ENCODE data around the gene EIF1AX. TPM values are rescaled to one million over a fixed set of nuclear protein-coding genes. Genes with fewer than 3 reads are reported as not detected.

The EIF1AX gene
- polyA plus RNA-seq, 1 of the 3 experiments (the other 2 are of a cell fraction) = 18.2 TPM

DNA sequence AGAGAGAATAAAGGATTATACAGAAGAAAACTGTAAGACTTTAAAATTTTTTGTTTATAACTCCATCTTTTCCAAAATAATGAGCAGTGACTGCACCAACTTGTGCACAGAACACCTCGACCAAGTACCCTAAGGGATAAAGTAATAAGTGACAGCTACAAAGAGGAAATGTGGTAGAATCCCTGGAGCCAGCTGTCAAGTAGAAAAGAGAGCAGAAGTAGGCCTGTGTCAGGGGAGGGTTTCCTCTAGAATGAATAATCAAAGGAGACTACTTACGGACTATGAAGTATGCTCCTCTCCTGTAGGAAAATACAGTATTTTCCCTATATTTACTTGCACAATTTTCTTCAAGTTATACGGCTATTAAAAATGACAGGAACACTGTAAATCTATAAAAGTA, 1.2 kb downstream of the EIF1AX start:
- Histone ChIP-seq H3K9ac (peak overlapping the region; percentile 89), H2AFZ (ENCODE audit: low read depth) (no peak overlapping the region), H3K36me3 (replicated peaks in 1 of 2; ENCODE audit: control insufficient read depth in 1 of 2, insufficient read depth in 2 of 2, low read length in 1 of 2) (peaks cover 35 to 36% of the 10 kb centered on the region in 2 experiments), H3F3A (replicated peaks; ENCODE audit: insufficient read depth) (peaks cover 5% of the 10 kb centered on the region), H3K27me3 (ENCODE audit: insufficient read depth) (no peaks in the 10 kb centered on the region), H3K4me2 (peak overlapping the region; percentile 87), H3K4me3 (ENCODE audit: low read depth in 2 of 2, low read length in 1 of 2) (peak overlapping the region; percentile 90 to 93), H3K4me1 (ENCODE audit: control insufficient read depth in 1 of 2, insufficient read depth in 2 of 2, low read depth in 1 of 2, low read length in 1 of 2) (peaks cover 4 to 11% of the 10 kb centered on the region in 2 experiments; a peak in 3 of 4 replicates), H3K9me3 (no peaks in the 10 kb centered on the region), H3K27ac (ENCODE audit: low read depth in 2 of 2, low read length in 1 of 2) (no peak overlapping the region; a peak in 1 of 4 replicates), H4K20me1 (ENCODE audit: insufficient read depth) (peaks cover 36% of the 10 kb centered on the region), H3K79me2 (ENCODE audit: insufficient read depth) (peaks cover 58% of the 10 kb centered on the region), H3K9me2 (no peaks in the 10 kb centered on the region)
- POLR2A ChIA-PET = no interaction called here
- no peak for DNase-seq
- WGBS (ENCODE audit: low lambda C conversion rate) = 33% methylated on average over 3 of the region's 3 CpGs
- CTCF ChIA-PET = interaction anchor here (1.5 kb wide), 1 partner anchor 10 kb away, joined by 4 read pairs; no protein-coding TSS in a partner anchor
- no peak for TF ChIP-seq YY1 (IDR thresholded peaks at IDR 0.05; ENCODE audit: low read depth)
- TF ChIP-seq JUND (IDR thresholded peaks at IDR 0.05) = no peak
- TF ChIP-seq, protein P1, sequence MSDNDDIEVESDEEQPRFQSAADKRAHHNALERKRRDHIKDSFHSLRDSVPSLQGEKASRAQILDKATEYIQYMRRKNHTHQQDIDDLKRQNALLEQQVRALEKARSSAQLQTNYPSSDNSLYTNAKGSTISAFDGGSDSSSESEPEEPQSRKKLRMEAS (IDR thresholded peaks at IDR 0.05; ENCODE audit: low read depth) = no peak
- TF ChIP-seq, protein P2, sequence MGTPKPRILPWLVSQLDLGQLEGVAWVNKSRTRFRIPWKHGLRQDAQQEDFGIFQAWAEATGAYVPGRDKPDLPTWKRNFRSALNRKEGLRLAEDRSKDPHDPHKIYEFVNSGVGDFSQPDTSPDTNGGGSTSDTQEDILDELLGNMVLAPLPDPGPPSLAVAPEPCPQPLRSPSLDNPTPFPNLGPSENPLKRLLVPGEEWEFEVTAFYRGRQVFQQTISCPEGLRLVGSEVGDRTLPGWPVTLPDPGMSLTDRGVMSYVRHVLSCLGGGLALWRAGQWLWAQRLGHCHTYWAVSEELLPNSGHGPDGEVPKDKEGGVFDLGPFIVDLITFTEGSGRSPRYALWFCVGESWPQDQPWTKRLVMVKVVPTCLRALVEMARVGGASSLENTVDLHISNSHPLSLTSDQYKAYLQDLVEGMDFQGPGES (IDR thresholded peaks at IDR 0.05; ENCODE audit: low read depth, low read length) = no peak
- no peak for TF ChIP-seq RXRA (IDR thresholded peaks at IDR 0.05; ENCODE audit: borderline replicate concordance, low read depth)
- no peak for TF ChIP-seq FOSL2 (IDR thresholded peaks at IDR 0.05; ENCODE audit: borderline replicate concordance, low read depth)
- no peak for TF ChIP-seq ELF1 (IDR thresholded peaks at IDR 0.05)
- no peak for TF ChIP-seq RCOR1 (IDR thresholded peaks at IDR 0.05; ENCODE audit: low read length)
- no peak for TF ChIP-seq TAF1 (IDR thresholded peaks at IDR 0.05; ENCODE audit: borderline replicate concordance, low read depth, low read length)

DNA sequence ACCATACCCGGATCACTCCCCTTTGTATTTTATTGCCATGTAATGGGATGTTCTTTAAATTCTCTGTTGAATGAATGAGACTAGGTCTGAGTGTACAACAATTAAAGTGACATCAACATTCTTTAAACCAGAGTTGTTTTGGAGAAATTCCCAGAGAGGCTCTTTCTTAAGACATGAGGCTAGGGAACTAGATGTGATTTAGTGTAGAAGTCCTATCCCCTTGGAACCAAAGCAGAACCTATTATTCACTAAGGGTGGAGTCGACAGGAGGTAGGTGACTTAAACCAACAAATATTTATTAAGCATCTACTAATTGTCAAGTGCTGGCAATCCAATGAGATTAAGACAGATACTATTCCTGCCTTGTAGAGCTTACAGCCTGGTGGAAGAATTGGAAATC, 1.7 kb downstream of the EIF1AX start:
- Histone ChIP-seq H4K20me1 (ENCODE audit: insufficient read depth) (peaks cover 39% of the 10 kb centered on the region), H3K27me3 (ENCODE audit: insufficient read depth) (no peaks in the 10 kb centered on the region), H3K9ac (no peak overlapping the region; the same call in 1 of the 2 replicates), H3F3A (replicated peaks; ENCODE audit: insufficient read depth) (peaks cover 5% of the 10 kb centered on the region), H3K36me3 (replicated peaks in 1 of 2; ENCODE audit: control insufficient read depth in 1 of 2, insufficient read depth in 2 of 2, low read length in 1 of 2) (peaks cover 35 to 41% of the 10 kb centered on the region in 2 experiments), H3K4me2 (peak overlapping the region; percentile 87), H3K4me1 (ENCODE audit: control insufficient read depth in 1 of 2, insufficient read depth in 2 of 2, low read depth in 1 of 2, low read length in 1 of 2) (peaks cover 4 to 11% of the 10 kb centered on the region in 2 experiments; a peak in 3 of 4 replicates), H3K9me3 (no peaks in the 10 kb centered on the region), H3K9me2 (no peaks in the 10 kb centered on the region), H2AFZ (ENCODE audit: low read depth) (no peak overlapping the region), H3K4me3 (ENCODE audit: low read depth in 2 of 2, low read length in 1 of 2) (peak overlapping the region; percentile 90 to 93), H3K27ac (ENCODE audit: low read depth in 2 of 2, low read length in 1 of 2) (no peak overlapping the region), H3K79me2 (ENCODE audit: insufficient read depth) (peaks cover 63% of the 10 kb centered on the region)
- WGBS (ENCODE audit: low lambda C conversion rate) = 52% methylated on average over 2 of the region's 2 CpGs
- POLR2A ChIA-PET = no interaction called here
- DNase-seq = no peak
- TF ChIP-seq TCF12 (IDR thresholded peaks at IDR 0.05) = no peak
- TF ChIP-seq, protein P3, sequence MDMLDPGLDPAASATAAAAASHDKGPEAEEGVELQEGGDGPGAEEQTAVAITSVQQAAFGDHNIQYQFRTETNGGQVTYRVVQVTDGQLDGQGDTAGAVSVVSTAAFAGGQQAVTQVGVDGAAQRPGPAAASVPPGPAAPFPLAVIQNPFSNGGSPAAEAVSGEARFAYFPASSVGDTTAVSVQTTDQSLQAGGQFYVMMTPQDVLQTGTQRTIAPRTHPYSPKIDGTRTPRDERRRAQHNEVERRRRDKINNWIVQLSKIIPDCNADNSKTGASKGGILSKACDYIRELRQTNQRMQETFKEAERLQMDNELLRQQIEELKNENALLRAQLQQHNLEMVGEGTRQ (IDR thresholded peaks at IDR 0.05; ENCODE audit: borderline replicate concordance, low read depth, low read length) = no peak
- TF ChIP-seq, protein P4, sequence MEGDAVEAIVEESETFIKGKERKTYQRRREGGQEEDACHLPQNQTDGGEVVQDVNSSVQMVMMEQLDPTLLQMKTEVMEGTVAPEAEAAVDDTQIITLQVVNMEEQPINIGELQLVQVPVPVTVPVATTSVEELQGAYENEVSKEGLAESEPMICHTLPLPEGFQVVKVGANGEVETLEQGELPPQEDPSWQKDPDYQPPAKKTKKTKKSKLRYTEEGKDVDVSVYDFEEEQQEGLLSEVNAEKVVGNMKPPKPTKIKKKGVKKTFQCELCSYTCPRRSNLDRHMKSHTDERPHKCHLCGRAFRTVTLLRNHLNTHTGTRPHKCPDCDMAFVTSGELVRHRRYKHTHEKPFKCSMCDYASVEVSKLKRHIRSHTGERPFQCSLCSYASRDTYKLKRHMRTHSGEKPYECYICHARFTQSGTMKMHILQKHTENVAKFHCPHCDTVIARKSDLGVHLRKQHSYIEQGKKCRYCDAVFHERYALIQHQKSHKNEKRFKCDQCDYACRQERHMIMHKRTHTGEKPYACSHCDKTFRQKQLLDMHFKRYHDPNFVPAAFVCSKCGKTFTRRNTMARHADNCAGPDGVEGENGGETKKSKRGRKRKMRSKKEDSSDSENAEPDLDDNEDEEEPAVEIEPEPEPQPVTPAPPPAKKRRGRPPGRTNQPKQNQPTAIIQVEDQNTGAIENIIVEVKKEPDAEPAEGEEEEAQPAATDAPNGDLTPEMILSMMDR (IDR thresholded peaks at IDR 0.05) = no peak
- no peak for TF ChIP-seq TAF1 (IDR thresholded peaks at IDR 0.05; ENCODE audit: borderline replicate concordance, low read depth, low read length)
- TF ChIP-seq, protein P1 (IDR thresholded peaks at IDR 0.05; ENCODE audit: low read depth) = no peak
- no peak for TF ChIP-seq TEAD4 (IDR thresholded peaks at IDR 0.05; ENCODE audit: borderline replicate concordance, insufficient read depth)
- CTCF ChIA-PET = interaction anchor here (1.5 kb wide), 1 partner anchor 10 kb away, joined by 4 read pairs; no protein-coding TSS in a partner anchor
